Putamen (tissue), 1 donor: ENCODE results near the gene LOXL3.

Experiments used
- DNase-seq: peaks from one replicate; pipeline ENCODE4 v3.0.0-alpha.2; 2016; ENCODE audit warnings: low spot score

The LOXL3 gene

GRCh38 chr2:74505448-74506246 is 48.1 kb downstream of the LOXL3 start:
- DNase-seq, result no peak

- DNase-seq, result no peak
Observed at GRCh38 chr2:74504591-74504990, 49.2 kb downstream of the LOXL3 start.

- no peak for DNase-seq
Observed at GRCh38 chr2:74503506-74504475, 50.0 kb downstream of the LOXL3 start.

- no peak for DNase-seq
Observed at GRCh38 chr2:74502720-74503505, 50.8 kb downstream of the LOXL3 start.

- no peak for DNase-seq
Observed at GRCh38 chr2:74502147-74502719, 51.5 kb downstream of the LOXL3 start.

GRCh38 chr2:74501335-74502071 is 52.2 kb downstream of the LOXL3 start:
- DNase-seq, result no peak

GRCh38 chr2:74500578-74500946 is 53.2 kb downstream of the LOXL3 start:
- DNase-seq, result no peak

GRCh38 chr2:74499940-74500577 is 53.7 kb downstream of the LOXL3 start:
- DNase-seq, result no peak

- DNase-seq, result no peak
Observed at GRCh38 chr2:74499267-74499939, 54.3 kb downstream of the LOXL3 start, which contains the start of gene LBX2. LBX2 (minus strand) TSS chr2:74499603; CDS start chr2:74499537, 66 bp downstream.

GRCh38 chr2:74498500-74499266 is 55.1 kb downstream of the LOXL3 start:
- DNase-seq, result no peak

- DNase-seq, result no peak
Observed at GRCh38 chr2:74497777-74498499, 55.8 kb downstream of the LOXL3 start.

- no peak for DNase-seq
Observed at GRCh38 chr2:74496997-74497776, 56.6 kb downstream of the LOXL3 start.

GRCh38 chr2:74495440-74495839 is 58.3 kb downstream of the LOXL3 start:
- no peak for DNase-seq

- no peak for DNase-seq
Observed at GRCh38 chr2:74493546-74493945, 60.2 kb downstream of the LOXL3 start.

GRCh38 chr2:74491648-74492544 is 61.8 kb downstream of the LOXL3 start:
- no peak for DNase-seq

GRCh38 chr2:74489906-74490305 is 63.8 kb downstream of the LOXL3 start:
- no peak for DNase-seq
